GM12801 (cell line): ENCODE results near the gene TBC1D12.

Source experiments
- TF ChIP-seq, protein P1 (sequence below): IDR thresholded peaks from one replicate; pipeline ENCODE4 v1.5.1; 2011; ENCODE audit warnings: control low read depth; ENCODE audit not compliant: insufficient read length; ENCODE audit errors: extremely low read depth

The TBC1D12 gene

DNA sequence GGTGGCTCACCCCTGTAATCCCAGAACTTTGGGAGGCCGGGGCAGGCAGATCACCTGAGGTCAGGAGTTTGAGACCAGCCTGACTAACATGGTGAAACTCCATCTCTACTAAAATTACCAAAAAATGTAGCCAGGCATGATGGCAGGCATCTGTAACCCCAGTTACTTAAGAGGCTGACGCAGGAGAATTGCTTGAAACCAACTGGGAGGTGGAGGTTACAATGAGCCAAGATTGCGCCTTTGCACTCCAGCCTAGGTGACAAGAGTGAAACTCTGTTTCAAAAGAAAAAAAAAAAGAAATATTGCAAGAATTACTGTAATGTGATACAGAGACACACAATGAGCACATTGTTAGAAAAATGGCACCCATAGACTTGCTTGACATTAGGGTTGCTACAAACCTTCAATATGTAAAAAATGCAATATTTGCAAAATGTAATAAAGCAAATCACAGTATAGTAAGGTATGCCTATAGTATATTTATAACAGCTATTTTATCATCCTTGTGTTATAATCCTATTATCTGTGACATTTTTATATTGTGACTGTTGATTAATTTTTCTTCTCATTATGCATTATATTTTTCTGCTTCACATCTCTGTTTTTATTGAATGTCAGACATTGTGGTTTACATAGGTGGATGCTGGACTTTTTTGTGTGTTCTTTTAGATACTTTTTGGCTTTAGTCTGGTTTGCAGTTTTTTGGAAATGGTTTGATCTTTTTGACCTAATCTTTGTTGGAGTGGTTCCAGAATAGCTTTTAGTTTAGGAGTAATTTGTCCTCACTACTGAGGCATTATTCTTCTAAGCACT is 87.8 kb downstream of the TBC1D12 start:
- TF ChIP-seq, protein P1, sequence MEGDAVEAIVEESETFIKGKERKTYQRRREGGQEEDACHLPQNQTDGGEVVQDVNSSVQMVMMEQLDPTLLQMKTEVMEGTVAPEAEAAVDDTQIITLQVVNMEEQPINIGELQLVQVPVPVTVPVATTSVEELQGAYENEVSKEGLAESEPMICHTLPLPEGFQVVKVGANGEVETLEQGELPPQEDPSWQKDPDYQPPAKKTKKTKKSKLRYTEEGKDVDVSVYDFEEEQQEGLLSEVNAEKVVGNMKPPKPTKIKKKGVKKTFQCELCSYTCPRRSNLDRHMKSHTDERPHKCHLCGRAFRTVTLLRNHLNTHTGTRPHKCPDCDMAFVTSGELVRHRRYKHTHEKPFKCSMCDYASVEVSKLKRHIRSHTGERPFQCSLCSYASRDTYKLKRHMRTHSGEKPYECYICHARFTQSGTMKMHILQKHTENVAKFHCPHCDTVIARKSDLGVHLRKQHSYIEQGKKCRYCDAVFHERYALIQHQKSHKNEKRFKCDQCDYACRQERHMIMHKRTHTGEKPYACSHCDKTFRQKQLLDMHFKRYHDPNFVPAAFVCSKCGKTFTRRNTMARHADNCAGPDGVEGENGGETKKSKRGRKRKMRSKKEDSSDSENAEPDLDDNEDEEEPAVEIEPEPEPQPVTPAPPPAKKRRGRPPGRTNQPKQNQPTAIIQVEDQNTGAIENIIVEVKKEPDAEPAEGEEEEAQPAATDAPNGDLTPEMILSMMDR: no peak

DNA sequence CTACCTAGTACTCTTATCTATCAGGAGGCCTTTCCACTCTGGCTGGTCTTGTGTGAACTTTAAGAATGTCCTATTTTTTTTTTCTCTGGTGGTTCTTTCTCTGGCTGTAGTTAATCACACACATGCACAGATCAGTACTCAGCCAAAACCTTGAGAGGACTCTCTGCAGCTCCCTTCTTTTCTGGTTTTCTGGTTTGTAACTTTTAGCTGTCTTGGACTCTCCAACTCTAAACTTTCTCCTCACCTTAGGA is 88.4 kb downstream of the TBC1D12 start:
- TF ChIP-seq, protein P1: no peak

DNA sequence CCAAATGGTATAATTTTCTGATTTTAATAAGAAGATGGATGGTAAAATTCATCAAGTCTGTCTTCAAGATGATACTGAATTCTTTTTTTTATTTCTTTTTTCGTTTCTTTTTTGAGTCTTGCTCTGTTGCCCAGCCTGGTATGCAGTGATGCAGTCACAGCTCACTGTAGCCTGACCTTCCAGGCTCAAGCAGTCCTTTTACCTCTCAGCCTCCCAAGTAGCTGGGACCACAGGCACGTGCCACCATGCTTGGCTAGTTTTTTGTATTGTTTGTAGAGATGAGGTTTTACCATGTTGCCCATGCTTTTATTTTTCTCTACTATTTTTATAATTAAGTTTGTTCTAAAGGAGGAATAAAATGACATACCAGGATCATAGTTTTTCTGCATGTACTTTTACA is 91.1 kb downstream of the TBC1D12 start:
- TF ChIP-seq, protein P1: no peak

DNA sequence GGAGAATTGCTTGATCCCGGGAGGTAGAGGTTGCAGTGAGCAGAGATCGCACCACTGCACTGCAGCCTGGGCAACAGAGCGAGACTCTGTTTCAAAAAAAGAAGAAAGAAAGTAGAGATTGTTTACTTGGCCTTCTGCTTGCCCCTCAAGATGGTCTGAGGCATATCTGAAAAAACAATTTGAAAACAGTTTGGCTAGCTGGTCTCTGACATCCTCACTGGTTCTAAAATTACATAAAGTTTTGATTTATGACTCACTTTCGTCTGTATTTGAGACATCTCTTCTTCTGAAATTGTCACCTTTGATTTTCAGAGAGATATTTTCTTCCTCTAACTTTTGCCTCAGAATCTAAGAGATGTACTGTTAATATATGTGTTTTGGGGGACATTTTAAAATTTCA is 93.7 kb downstream of the TBC1D12 start:
- TF ChIP-seq, protein P1: no peak

DNA sequence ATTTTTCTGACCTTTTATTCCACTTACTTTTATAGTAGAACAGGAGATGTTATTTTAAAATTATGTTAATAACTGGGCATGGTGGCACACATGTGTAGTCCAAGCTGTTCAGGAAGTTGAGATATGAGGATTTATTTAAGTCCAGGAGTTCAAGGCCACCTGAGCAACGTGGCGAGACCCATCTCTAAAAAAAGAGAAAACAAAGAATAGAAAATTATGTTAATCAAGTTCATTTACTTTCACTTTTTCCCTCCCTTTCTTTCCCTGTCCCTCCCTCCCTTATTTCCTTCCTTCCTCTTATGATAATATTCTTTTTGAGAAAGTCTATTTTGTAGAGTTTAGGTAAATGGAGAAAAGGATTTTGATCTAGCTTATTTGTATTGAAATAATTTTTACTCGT is 94.3 kb downstream of the TBC1D12 start:
- TF ChIP-seq, protein P1: no peak

DNA sequence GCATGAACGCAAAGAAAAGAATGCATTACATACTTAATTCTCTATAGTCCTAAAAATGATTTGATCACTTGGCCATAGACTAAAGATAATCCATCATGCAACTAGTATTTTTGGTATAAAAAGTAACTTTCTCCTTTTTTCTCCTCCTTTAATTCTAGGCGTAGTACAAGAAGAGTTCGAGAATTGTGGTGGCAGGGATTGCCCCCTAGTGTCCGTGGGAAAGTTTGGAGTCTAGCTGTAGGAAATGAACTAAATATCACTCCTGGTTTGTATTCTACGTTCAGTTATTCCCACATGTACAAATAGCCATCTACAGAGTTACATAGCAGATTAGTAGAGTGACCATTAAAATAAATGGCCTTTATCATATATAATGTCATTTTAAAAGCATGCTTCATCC is 97.7 kb downstream of the TBC1D12 start:
- TF ChIP-seq, protein P1: no peak

DNA sequence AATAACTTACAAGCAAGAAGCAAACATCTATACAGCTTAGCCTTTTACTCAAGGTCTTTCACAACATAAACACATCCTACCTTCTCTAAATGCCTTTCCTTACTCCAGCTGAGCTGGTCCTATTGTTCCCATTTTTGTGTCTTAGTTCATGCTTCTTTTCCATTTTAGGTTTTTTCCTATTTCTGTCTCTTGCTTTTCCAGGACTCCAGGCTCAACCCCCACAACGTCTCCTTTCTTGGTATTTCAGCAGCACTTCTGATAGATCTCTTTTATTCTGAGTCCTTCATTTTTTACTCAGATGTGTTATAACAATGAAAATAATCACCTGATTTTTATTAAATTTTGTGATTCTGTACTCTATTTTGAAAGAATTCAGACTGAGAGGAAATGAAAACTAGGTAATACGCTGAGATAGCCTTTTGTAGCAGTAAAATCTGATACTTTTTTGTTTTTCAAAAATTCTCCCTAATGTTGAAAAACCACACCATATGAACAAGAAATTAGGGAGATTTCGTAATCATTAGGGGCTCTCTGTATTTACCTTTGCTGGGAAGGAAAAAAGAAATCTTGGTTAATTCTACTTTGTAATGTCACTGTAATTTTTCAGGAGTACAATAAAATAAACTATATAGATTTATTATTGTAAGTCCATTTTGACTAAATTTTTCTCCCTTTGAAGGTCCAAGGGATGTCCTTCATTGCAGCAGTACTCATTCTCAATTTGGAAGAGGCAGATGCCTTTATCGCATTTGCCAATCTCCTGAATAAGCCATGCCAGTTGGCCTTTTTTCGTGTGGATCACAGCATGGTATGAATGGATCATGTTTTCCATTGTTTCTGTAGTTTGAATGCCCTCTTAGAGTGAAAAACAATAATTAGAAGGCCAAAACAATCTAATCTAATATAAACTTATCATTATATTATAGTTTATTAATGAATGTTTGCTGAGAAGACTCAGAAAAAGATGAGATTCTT is 119.2 kb downstream of the TBC1D12 start:
- TF ChIP-seq, protein P1: no peak
